Mesodermal cell (in vitro differentiated cells): Measurements from ENCODE around the gene MICAL3.
"Not testable (repeated sequence)": the region's sequence is repeated elsewhere in the genome, so short reads cannot be mapped to it uniquely, and the experiment has no call there.

Experiments used
- H3K27ac ChIP-seq: 2 replicates; pipeline ENCODE4 v1.7.0; 2013; ENCODE audit warnings: mild to moderate bottlenecking, low read depth, low read length, moderate library complexity; ENCODE audit not compliant: severe bottlenecking
- H3K36me3 ChIP-seq: 2 replicates; pipeline ENCODE4 v1.7.1; 2013; ENCODE audit warnings: mild to moderate bottlenecking, low read length, moderate library complexity; ENCODE audit not compliant: control insufficient read depth, insufficient read depth
- H3K4me1 ChIP-seq: one replicate; pipeline ENCODE4 v1.7.1; 2013; ENCODE audit warnings: mild to moderate bottlenecking, low read length; ENCODE audit not compliant: insufficient read depth, control insufficient read depth, poor library complexity, severe bottlenecking
- H3K4me3 ChIP-seq: 2 replicates; pipeline ENCODE4 v1.7.0; 2013; ENCODE audit warnings: low read length, control low read depth, mild to moderate bottlenecking; ENCODE audit not compliant: insufficient read depth, poor library complexity, severe bottlenecking; ENCODE audit errors: extremely low read depth
- H3K9me3 ChIP-seq: 2 replicates; pipeline ENCODE4 v1.7.1; 2013; ENCODE audit warnings: mild to moderate bottlenecking, low read length, moderate library complexity; ENCODE audit not compliant: control insufficient read depth
- WGBS, 2 experiments: methylation state at CpG; one replicate each; pipeline ENCODE4 v1.1.5; 2013; ENCODE audit warnings: missing lambda C conversion rate in 2 of 2; ENCODE audit not compliant: insufficient coverage in 2 of 2; 5-methylcytosine and 5-hydroxymethylcytosine counted together

The MICAL3 gene

DNA sequence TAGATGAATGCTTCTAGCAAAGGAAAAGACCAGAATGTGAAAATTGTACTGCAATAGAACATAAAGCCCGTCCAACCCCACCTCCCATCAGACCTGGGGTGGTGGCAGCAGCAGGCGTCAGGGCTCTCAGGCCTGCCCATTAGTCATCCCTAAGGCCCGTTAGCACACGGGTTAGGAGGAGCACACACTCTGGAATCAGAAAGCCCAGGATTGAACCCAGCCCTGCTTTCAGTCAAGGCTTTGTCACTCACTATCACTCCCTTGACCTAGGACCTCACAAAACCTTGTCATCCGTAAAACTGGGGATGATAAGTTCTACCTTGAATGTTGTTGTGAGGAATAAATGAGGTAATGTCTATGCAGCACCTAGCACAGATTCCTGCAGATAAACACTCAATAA lies 26.9 kb downstream of the MICAL3 start:
- Histone ChIP-seq H3K4me3 (no peak overlapping the region), H3K9me3 (no peaks in the 10 kb centered on the region), H3K4me1 (peaks cover 7% of the 10 kb centered on the region), H3K27ac (peak overlapping the region; percentile 2), H3K36me3 (no peaks in the 10 kb centered on the region)
- 76 to 92% methylated on average over 3 to 4 of the region's 5 CpGs for WGBS, 2 experiments

DNA sequence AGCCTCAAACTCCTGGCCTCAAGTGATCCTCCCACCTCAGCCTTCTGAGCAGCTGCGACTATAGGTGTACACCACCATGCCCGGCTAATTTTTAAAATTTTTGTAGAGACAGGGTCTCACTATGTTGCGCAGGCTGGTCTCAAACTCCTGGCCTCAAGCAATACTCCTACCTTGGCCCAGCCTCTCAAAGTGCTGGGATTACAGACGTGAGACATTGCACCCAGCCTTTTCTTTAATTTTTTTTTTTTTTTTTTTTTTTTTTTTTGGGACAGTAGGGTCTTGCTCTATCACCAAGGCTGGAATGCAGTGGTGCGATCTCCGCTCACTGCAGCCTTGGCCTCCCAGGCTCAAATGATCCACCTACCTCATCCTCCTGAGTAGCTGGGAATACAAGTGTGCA lies 29.1 kb downstream of the MICAL3 start:
- not testable (repeated sequence) for H3K27ac ChIP-seq, H3K9me3 ChIP-seq, H3K4me3 ChIP-seq, H3K36me3 ChIP-seq
- 94 to 100% methylated on average over 3 to 5 of the region's 6 CpGs for WGBS, 2 experiments
- H3K4me1 ChIP-seq = peaks cover 10% of the 10 kb centered on the region

DNA sequence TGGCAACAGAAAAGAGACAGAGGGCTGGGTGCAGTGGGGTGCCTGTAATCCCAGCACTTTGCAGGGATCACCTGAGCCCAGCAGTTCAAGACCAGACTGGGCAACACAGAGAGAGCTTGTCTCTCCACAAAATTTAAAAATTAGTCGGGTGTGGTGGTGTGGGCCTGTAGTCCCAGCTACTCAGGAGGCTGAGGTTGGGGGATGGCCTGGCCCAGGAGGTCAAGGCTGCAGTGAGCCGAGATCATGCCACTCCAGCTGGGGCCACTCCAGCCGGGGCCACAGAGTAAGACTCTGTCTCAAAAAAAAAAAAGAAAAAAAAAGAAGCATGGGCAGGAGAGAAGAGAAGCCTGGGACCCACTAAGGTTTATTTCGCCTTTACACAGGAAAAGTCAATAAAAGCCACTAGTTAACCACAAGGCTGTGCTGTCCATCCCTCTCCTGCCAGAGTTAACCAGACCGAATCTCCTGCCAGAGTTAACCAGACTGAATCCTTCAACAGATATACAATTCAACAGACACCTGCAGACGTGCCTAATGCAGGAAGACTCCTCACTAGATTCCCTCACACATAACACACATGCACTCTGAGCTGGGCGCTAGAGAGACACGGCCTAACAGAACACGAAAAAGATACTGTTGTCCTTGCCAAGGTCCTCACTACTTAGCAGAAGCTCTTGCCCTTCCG lies 29.8 kb downstream of the MICAL3 start:
- WGBS, 2 experiments = 91 to 94% methylated on average over 5 to 6 of the region's 10 CpGs
- no peak overlapping the region for H3K27ac ChIP-seq
- peaks cover 10% of the 10 kb centered on the region for H3K4me1 ChIP-seq
- H3K36me3 ChIP-seq = no peaks in the 10 kb centered on the region
- no peaks in the 10 kb centered on the region for H3K9me3 ChIP-seq
- no peak overlapping the region for H3K4me3 ChIP-seq

DNA sequence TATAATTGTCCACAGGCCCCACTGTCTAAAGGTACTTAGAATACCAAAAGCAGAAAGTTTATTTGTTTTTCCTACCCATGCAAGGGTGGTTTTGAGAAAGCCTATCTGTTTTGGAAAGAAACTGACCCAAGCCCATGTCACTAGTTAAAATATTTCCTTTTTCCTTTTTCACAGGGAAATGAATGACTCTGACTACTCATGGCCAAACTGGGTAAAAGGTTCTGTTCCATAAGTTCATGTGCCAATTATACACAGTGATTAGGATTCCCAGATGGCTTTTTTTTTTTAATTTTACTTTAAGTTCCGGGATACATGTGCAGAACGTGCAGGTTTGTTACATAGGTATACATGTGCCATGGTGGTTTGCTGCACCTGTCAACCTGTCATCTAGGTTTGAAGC lies 31.4 kb downstream of the MICAL3 start:
- H3K27ac ChIP-seq, H3K4me3 ChIP-seq, H3K36me3 ChIP-seq, H3K9me3 ChIP-seq: not testable (repeated sequence)
- peaks cover 24% of the 10 kb centered on the region for H3K4me1 ChIP-seq
- WGBS, 2 experiments = 100% methylated on average over 1 of the region's 2 CpGs; no CpG with 5 or more reads in 1 of the 2 experiments

DNA sequence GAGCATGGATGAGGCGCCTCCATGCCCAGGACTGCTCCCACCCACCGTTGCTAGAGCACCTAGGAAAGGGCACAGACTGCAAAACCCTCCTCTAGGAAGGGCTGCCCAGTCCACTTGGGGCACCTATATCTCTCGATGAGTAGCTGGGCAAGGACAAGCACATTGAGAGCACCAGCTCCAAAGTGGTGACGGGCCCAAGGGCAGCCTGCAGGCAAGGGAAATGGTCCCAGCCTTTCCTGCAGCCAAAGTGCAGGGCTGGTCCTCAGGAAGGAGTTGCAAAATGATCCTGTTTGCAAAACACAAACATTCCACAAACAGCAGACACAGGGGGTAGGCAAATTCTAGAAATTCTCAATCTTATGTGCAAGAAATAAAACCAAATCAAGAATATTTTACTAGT lies 32.4 kb downstream of the MICAL3 start:
- H3K27ac ChIP-seq, H3K4me3 ChIP-seq, H3K9me3 ChIP-seq, H3K36me3 ChIP-seq: not testable (repeated sequence)
- 94 to 100% methylated on average over 2 to 3 of the region's 4 CpGs for WGBS, 2 experiments
- H3K4me1 ChIP-seq = peaks cover 20% of the 10 kb centered on the region

DNA sequence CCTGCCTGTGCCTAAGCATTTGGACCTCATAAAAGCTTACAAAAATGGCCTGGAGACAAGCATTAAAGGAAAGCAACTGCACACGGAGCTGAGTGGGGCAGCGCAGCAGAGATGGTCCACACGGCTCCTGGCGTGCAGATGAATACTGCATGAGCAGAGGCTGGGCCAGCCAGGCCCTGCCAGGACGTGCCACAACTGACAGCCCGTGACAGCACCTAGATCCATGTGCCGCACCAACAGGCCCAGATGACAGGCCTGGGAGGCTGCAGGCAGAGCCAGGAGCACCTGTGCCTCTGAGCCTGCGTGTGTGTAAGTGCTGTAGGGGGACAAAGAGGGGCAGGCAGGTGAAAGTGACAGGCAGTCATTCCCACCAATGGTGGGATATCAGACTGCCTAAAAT lies 33.4 kb downstream of the MICAL3 start:
- Histone ChIP-seq H3K9me3 (no peaks in the 10 kb centered on the region), H3K4me1 (peaks cover 25% of the 10 kb centered on the region), H3K4me3 (no peak overlapping the region), H3K27ac (no peak overlapping the region), H3K36me3 (no peaks in the 10 kb centered on the region)
- 96% methylated on average over 7 to 8 of the region's 8 CpGs for WGBS, 2 experiments

DNA sequence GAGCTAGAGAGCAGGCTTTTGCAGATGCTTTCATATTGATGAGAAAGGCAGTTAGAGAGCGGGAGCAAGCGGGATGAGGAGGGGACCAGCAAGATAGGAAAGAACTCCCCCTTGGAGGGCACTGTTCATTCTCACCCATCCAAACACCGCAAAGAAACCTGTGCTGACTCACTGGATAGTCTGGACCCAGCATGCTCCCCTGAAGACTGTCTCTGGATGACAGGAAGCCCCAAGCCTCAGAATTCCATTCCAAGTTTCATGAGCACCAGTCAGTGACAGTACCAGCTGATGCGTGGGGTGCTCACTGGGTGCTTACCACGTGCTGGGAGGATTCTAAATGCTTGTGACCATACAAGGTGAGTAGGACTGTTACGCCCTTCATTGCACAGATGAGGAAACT lies 34.2 kb downstream of the MICAL3 start:
- H3K4me3 ChIP-seq = no peak overlapping the region
- WGBS, 2 experiments = 53 to 92% methylated on average over 3 of the region's 6 CpGs
- H3K9me3 ChIP-seq = no peaks in the 10 kb centered on the region
- no peak overlapping the region for H3K27ac ChIP-seq
- peaks cover 25% of the 10 kb centered on the region for H3K4me1 ChIP-seq
- no peaks in the 10 kb centered on the region for H3K36me3 ChIP-seq

DNA sequence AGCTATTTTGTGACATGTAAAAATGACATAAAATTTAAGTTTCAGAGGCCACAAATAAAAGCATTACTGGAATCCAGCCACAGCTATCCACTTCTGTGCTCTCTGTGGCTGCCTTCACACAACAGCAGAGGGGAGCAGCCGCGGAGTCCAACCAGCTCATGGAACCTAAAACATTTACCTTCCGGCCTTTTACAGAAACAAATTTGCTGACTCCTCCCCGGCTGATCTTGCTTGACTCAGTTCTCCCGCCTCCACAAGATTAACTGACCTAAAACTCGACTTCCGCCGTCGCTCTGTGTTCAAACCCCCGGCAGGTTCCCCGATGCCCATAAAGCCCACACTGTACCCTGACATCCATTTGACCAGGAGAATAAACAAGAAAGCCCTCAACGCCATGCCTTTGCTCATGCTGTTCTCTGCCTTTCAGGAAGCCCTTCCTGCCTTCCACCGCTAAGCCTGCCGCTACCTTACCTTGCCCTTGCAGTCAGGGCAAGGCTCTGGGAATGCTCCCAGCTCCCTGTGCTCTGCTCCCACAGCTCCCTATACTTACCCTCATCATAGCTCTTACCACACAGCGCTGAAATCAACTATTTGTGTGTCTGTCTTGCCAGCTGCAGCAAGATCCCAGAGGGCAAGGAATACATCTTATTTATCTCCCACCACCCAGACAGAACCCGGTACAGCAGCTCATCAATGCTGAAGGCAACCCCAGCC lies 35.4 kb downstream of the MICAL3 start:
- Histone ChIP-seq H3K36me3 (no peaks in the 10 kb centered on the region), H3K4me1 (peaks cover 34% of the 10 kb centered on the region), H3K9me3 (no peaks in the 10 kb centered on the region), H3K4me3 (no peak overlapping the region), H3K27ac (peak overlapping the region; percentile 10)
- WGBS, 2 experiments = 94 to 96% methylated on average over 15 to 16 of the region's 16 CpGs

DNA sequence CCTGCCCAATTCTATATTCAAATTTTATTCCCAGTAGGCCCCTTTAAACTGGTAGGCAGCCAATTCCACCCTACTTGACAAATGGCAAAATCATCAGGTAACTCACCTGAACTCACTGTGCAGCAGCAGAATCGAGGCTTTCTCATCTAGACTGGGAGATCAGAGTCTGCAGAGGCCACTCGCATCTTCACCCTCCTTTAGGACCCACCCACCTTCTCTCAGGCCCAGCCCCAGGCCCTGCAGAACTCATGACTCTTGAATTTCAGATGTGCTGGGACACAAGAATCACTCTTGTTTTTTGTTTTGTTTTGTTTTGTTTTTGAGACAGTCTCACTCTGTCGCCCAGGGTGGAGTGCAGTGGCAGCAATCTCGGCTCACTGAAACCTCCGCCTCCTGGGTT lies 38.8 kb downstream of the MICAL3 start:
- Histone ChIP-seq H3K27ac (no peak overlapping the region), H3K36me3 (peaks cover 2% of the 10 kb centered on the region), H3K4me3 (no peak overlapping the region), H3K4me1 (peaks cover 31% of the 10 kb centered on the region), H3K9me3 (no peaks in the 10 kb centered on the region)
- WGBS, 2 experiments = 86 to 88% methylated on average over 3 of the region's 5 CpGs

DNA sequence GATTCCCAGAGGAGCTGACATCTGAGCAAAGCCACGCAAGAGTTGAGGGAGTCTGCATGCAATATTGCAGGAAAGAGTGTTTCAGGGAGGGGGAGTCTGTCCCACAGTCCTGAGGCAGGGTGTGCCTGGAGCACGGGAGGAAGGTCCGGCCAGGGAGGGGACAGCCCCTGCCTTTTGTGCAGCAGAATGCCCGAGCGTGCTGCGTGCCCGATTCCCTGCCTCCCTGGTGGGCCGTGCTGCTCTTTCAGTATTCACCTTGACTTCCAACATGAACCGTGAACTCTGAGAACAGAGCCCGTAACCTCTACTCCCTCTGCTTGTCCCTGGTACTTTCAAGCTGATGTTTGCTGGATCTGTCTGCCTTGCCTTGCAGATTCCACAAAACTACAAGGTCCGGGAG lies 39.3 kb downstream of the MICAL3 start:
- H3K4me1 ChIP-seq = peaks cover 35% of the 10 kb centered on the region
- not testable (repeated sequence) for H3K9me3 ChIP-seq
- WGBS, 2 experiments = 90 to 95% methylated on average over 10 of the region's 11 CpGs

DNA sequence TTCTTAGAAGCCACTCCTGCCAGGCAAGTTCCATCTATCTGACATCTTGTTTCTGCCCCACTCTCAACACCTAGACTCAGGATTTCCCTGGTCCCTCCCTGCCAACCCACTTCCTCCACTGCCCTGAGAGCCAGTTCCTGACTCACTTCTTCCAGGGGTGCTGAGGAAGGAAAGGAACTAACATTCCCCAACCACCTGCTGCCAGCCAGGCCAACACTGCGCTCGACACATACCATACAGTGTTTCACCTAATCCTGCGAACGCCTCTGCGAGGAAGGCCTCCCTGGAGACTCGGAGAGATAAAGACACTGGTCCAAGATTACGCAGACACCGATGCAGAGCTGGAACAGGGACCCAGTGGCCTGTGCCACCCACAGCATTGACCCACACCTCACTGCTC lies 40.2 kb downstream of the MICAL3 start:
- H3K4me1 ChIP-seq = peaks cover 37% of the 10 kb centered on the region
- no peaks in the 10 kb centered on the region for H3K9me3 ChIP-seq
- WGBS, 2 experiments = 93 to 96% methylated on average over 4 to 8 of the region's 8 CpGs
- H3K4me3 ChIP-seq = no peak overlapping the region
- H3K36me3 ChIP-seq = peaks cover 2% of the 10 kb centered on the region
- no peak overlapping the region for H3K27ac ChIP-seq

More for the DNA sequence above, 39.3 kb downstream of the MICAL3 start:
- not testable (repeated sequence) for H3K36me3 ChIP-seq, H3K4me3 ChIP-seq, H3K27ac ChIP-seq
